Small intestine (tissue), 4 donors: ENCODE results near the gene MSH4. TPM values are rescaled to one million over a fixed set of nuclear protein-coding genes. Genes with fewer than 3 reads are reported as not detected.

Experiments used
- polyA plus RNA-seq, 4 donors: library from polyadenylated mRNA; stranded (reverse) in 3 of 4; unstranded in 1 of 4; fragments of 200-250 nt in 3 of 4; fragments of 120-200 nt in 1 of 4; gene quantifications; one replicate each; pipeline versions ENCODE4 v1.2.1 to v1.2.3, GENCODE V29; 2013
- donor health status: healthy with polysubstance abuse.
- donor health status: Bipolar disorder and iron deficiency.
- donor health status: healthy.

The MSH4 gene
- polyA plus RNA-seq, 4 donors: 0.04 to 0.21 TPM; not detected in 2

Other genes starting within 250 kb of the MSH4 start
- 1 to 10 TPM in 2 of 4 donors, under 1 TPM in 1, not detected in 1; 0.40 to 1.4 (median 1.1) TPM for gene SLC44A5, start 185.8 kb upstream of the MSH4 start, polyA plus RNA-seq
- 100 to 1,000 TPM in 2 of 4 donors, 10 to 100 TPM in 2; 22.5 to 188 (median 77.9) TPM for gene ACADM, start 72.2 kb upstream of the MSH4 start, polyA plus RNA-seq
- 10 to 100 TPM; 55.6 to 95.9 (median 62.6) TPM for gene RABGGTB, start 10.6 kb upstream of the MSH4 start, polyA plus RNA-seq
- not detected for gene ASB17, start 135.5 kb downstream of the MSH4 start, polyA plus RNA-seq